ENCODE results near the gene LRRC15. TPM values are rescaled to one million over a fixed set of nuclear protein-coding genes. Genes with fewer than 3 reads are reported as not detected.

LRRC15 gene
- polyA plus RNA-seq, 4 donors, result 0.04 to 0.11 TPM; not detected in 2

DNA sequence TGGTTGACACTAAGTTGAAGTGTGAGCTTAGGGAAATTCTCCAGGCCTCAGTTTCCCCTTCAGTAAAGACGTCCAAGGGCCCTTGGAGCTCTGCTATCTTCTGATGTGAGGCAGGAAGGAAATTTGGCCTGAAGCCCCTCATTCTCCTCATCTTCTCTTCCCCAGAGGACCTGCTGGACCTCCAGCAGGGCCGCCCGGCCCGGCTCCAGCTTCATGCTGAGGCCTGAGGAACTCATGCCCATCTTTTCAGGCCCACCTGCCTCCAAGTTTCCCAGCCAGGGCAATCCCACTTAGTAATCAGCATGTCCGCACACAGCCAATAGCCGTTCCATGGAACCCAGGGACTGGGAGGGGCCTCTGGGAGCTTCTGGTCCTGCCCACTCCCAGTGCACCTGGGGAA is 4.0 kb downstream of the LRRC15 start:
- no peak for DNase-seq (ENCODE audit: low read depth in 4 of 4, low spot score in 2 of 4)

DNA sequence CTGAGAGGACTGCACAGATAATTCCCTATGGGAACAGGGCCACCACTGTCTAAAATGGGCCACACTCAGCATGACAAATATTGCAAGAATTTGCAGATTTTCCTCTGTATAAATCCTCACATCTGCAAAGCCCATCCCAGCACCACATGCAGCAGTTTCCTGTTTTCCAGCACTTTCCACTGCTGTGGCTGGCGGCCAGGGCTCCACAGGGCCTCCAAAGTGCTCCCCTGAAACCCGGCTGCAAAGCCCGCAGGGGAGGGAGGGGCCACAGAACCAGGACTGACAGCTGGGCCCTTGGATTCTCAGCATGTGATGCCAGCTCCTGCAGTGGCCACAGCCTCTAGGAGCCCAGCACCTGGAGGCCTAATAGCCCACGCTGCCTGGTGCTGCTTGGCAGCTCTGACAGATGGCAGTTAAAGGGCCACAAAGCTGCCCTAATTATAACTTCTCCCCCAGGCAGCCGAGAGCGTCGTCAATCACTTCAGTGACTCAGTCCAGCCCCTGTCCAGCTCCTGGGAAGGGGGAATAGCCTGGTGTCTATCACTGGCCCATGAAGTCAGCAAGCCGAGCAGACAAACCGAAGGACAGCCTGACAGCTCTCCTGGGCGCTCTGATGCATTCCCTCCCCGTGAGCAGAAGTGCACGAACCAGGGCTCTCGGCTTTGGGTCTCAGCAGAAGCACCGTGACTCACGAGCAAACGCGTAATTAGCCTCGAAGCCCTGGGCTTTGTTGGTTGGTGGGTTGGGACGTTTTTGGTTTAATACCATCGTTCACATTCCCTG is 4.7 kb downstream of the LRRC15 start:
- peak in 1 of 4 donors; percentile 15 for DNase-seq (ENCODE audit: low read depth in 4 of 4, low spot score in 2 of 4)

DNA sequence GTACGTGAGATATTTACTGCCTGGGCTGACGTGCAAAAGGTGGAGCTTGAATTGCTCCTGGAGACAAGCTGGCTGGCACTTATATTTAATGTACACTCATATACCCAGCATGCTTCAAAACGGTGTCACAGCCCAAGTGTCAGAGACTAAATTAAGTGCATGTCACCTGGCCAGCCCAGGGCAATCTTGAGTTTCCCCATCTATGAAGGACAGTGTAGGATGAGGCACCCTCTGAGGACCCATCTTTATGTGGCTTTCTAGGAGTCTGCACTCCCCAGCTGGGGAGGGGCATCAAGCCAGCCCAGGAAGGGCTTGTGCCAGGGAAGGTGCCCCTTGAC is 5.3 kb downstream of the LRRC15 start:
- no peak for DNase-seq (ENCODE audit: low read depth in 4 of 4, low spot score in 2 of 4)

DNA sequence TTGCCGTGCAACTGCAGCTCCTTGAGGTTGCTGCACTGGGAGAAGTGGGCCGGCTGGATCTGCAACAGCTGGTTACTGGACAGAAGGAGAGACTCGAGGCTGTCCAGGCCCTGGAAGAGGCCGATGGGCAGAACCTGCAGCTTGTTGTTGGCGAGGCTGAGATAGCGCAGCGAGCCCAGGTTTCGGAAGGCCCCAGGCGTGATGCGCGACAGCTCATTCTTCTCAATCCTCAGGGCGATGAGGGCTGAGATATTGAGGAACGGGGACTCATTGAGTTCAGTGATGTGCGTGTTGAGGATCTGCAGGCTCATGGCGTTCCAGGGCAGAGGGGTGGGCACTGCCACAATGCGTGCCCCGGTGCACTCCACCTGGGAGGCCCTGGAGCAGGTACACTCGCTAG is 9.0 kb downstream of the LRRC15 start:
- DNase-seq (ENCODE audit: low read depth in 4 of 4, low spot score in 2 of 4), result no peak

DNA sequence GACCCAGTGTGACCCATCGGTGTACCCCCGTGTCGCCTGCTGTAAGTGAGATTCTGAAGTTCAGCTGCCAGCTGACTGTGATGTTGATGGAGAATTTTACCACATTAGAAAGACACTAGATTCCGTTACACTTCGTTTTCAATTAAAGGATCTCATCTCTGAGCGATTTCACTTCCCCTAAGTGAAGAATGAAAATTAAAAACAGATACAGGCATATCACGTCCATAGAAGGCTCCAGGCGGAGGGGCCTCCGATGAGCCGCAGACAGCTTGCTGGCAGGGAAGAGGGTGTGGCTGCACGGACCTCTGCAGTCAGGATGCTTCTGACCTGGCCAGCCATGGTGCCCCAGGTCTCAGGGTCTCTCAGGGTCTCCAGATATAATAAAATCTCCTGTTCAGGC is 11.9 kb downstream of the LRRC15 start:
- DNase-seq (ENCODE audit: low read depth in 4 of 4, low spot score in 2 of 4), result no peak

DNA sequence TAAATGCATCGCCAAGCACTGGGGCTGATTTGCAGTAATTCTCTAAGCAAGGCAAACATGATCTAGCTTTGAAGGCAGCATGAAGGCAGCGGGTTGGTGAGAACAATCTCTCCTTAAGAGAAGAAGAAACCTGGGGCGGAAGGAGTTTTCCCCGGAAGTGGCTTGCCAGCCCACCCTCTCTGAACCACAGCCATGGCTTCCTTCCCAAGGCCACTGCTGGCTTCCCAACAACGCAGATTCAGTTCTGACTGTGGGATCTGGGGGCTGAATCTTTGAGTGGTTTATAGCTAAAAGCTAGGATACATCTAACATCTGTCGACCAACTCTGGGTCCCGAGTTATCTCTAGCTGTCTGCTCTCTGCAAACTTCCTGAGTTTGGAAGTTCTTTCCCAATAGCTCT is 14.2 kb downstream of the LRRC15 start:
- DNase-seq (ENCODE audit: low read depth in 4 of 4, low spot score in 2 of 4), result no peak

DNA sequence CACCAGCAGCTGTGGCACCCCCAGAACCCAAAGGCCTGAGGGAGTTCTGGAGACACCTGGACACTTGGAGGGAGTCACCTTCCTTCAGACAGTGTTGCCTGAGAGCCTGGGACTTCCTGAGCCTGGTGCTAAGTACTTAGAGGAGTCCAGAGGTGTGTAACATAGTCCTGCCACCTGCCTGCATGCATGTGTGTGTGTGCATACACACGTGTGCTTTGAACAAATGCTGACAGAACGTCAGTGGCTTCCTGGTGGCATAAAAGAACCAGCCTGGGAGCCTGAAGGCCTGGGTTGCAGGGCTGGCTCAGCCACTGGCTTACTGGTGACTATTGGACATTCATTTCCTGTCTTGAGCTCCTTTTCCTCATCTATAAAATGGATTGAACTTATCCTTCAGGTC is 15.2 kb downstream of the LRRC15 start:
- no peak for DNase-seq (ENCODE audit: low read depth in 4 of 4, low spot score in 2 of 4)

DNA sequence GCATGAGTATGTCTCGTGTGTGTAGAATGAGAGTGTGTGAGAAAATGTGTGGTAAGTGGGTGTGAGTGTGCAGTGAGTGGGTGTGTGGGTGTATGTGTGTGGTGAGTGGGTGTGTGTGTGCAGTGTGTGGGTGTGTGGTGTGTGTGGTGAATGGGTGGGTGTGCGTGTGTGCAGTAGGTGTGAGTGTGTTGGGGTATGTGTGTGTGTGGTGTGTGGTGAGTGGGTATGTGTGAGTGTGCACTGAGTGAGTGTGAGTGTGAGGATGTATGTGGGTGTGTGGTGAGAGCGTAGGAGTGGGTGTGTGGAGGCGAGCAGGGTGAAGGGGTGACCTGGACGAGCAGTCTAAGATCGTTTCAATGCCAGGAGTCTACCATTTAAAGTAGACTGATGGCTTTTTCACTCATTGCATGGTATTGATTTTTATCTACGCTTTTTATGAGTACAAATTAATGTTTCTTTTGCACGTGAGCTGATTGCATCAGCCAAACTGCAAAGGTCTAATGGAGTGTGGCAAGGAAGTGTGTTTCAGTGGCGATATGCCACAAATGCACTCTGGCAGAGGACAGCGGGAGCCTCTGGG is 16.8 kb downstream of the LRRC15 start:
- DNase-seq (ENCODE audit: low read depth in 4 of 4, low spot score in 2 of 4), result no peak

DNA sequence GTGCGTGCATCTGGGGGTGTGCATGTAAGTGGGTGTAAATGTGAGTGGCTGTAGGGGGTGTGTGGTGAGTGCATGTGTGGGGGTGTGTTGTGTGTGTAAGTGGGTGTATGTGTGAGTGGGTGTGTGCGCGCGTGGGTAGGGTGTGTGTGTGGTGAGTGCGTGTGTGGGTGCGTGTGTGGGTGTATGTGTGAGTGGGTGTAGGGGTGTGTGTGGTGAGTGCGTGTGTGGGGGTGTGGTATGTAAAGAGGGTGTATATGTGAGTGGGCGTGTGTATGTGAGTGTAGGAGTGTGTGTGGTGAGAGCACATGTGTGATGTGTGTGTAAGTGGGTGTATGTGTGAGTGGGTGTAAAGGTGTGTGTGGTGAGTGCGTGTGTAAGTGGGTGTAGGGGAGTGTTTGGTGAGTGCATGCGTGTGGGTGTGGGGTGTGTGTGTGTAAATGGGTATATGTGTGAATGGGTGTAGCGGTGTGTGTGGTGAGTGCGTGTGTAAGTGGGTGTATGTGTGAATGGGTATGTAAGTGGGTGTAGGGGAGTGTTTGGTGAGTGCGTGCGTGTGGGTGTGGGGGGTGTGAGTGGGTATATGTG is 17.5 kb downstream of the LRRC15 start:
- no peak for DNase-seq (ENCODE audit: low read depth in 4 of 4, low spot score in 2 of 4)

DNA sequence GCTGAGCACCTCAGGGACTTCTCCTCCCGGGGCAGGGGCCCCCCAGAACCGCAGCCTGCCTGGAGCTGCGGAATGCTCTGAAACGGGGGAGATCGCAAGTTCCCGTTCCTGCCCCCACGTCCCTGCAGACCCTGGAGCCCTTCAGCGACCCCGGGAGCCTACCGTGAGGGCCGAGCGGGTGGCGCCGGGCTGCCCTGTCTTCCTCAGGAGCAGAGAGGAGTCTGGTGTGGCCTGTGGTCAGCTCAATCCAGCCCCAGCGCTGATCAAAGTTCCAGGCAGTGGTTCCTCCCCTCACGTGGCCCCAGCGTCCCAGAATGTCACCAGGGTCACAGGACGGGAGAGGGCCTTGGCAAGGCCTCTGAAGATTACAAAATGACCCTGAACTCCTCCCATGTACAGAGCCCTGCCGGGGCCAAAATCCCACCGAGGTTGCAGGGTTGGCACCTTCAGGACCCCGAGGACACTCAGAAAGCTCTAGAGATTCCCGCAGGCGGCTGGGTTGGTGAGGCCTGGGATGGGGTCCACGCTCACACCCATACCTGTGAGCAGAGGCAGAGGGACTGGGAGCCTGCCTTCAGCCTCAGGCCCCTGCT is 18.4 kb downstream of the LRRC15 start, which contains the start of gene CPN2:
TSS of gene CPN2 (minus strand) at position 249 of the 593 bp plus-strand sequence. CDS start 8,626 bp downstream, outside the sequence.
- no peak for DNase-seq (ENCODE audit: low read depth in 4 of 4, low spot score in 2 of 4)

DNA sequence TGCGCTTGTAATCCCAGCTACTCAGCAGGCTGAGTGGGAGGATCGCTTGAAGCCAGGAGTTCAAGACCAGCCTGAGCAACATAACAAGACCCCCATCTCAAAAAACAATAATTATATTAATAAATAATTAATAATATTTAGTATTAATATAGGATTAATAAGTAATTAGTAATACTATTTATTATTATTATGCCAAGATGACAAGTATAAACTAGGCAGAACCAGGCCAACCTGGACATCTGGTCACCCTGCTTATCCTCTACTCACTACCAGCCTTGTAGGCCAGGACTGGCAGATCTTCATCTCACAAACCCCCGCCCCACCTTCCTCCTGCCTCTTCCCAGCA is 18.8 kb downstream of the LRRC15 start:
- DNase-seq (ENCODE audit: low read depth in 4 of 4, low spot score in 2 of 4), result no peak

DNA sequence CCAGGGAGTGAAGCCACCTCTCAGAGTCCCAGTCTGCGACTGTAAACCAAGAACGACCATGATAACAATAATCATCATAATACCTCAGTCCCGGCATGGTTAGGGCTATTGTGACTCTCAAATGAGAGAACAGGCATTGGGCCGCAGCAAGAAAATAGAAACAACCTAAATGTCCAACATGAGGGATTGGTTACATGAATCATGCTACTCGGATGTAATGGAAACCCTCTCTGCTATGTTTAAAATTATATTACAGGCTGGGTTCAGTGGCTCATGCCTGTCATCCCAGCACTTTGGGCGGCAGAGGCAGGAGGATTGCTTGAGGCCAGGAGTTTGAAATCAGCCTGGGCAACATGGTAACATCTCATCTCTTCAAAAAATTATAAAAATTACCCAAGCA is 21.2 kb downstream of the LRRC15 start:
- DNase-seq (ENCODE audit: low read depth in 4 of 4, low spot score in 2 of 4), result no peak

DNA sequence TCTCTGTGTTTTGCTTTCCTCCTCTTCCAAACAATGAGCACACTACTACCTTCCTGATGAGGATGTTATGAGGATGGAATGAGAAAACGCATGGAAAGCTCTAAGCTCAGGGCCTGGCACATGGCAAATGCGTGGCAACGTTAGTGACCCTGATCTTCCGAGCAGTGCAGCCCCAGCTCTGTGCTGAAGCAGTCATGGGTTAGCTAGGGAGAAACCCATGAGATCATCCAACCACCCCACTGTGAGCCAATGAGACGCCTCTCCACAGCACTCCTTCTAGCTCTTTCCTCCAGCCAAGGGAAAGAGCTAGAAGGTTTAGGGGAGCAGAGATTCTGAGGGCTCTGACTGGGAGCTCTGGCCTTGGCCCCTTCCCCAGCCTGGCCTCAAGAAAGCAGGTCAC is 22.9 kb downstream of the LRRC15 start:
- no peak for DNase-seq (ENCODE audit: low read depth in 4 of 4, low spot score in 2 of 4)

DNA sequence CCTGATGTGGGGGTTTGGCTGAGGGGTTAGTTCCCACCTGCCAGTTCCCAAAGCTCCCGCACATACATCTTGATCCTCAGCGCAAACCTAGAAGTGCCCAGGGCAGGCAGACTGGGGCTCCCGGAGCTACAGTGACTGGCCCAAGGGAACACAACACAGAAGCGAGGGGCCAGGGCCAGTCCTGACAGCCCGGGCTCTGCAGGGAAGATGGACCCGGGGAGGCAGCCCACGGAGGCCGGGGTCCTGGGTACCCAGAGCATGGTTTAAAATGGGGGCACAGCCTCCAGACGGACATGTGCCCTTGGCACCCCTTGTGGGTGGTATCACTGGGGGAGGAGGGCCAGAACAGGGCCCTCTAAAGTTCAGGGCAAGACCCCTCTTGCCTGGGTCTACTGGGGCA is 23.5 kb downstream of the LRRC15 start:
- DNase-seq (ENCODE audit: low read depth in 4 of 4, low spot score in 2 of 4), result no peak

DNA sequence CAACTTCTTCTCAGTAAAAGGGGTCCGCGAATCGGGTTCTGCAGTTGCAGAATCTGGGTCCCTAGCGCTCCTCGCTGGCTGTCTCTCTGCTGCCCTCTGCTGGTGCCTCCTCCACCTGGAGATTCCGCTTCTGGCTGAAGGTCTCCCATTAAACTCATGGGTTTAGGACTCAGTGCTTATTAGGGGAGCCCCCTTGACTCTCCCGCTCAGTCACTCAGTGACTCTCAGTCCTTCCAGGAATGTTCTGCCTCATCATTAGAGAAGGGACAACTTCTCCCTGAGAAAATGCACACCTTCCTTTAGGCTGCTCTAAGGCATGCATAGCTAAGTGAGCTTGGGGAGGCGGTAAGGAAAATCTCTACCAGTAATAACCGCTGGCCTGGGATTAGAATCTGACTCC is 25.5 kb downstream of the LRRC15 start:
- DNase-seq (ENCODE audit: low read depth in 4 of 4, low spot score in 2 of 4), result no peak

DNA sequence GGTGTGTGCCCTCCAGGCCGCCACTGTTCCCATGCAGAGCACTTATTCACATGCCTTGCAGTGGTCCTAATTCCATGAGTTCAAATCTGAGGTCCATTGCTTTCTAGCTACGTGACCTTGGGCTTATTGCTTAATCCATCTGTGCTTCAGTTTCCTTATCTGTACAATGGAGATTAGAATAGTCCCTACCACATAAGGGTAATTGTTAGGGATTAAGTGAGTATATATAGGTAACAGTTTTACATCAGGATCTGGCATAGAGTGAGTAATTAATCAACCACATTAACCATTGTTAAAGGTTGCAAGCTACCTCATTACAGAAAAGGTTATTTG is 26.0 kb downstream of the LRRC15 start:
- DNase-seq (ENCODE audit: low read depth in 4 of 4, low spot score in 2 of 4), result no peak

DNA sequence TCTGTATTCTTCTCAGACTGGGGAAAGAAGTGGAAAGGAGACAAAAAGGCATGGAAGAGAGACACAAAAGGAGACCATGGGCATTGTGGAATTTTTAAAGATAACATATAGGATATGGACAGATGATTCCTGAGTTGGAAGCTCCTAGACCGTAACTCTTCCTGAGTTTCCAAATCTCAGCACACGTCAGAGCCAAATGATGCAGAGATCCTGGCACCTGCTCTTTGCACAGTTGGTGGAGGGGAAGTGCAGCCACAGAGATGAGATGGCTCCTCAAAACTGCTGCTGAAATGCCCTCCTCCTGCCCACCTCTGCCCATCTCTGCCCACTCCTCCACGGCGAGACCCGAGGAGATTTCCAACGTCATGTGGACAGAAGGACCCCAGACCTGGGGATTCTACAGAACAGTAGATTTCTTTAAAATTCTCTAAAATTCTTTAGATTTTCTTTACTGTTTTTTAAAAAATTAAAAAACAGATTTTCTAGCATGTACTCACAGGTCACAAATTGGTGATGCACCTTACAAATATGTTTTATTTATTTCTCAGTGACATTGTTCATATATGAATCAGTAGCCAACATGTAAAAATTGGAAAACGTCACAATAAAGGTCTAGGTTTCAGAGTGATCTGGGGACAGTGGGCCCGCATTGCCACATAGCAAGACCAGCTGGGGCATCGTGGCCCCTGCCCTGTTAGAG is 26.5 kb downstream of the LRRC15 start:
- DNase-seq (ENCODE audit: low read depth in 4 of 4, low spot score in 2 of 4), result no peak

DNA sequence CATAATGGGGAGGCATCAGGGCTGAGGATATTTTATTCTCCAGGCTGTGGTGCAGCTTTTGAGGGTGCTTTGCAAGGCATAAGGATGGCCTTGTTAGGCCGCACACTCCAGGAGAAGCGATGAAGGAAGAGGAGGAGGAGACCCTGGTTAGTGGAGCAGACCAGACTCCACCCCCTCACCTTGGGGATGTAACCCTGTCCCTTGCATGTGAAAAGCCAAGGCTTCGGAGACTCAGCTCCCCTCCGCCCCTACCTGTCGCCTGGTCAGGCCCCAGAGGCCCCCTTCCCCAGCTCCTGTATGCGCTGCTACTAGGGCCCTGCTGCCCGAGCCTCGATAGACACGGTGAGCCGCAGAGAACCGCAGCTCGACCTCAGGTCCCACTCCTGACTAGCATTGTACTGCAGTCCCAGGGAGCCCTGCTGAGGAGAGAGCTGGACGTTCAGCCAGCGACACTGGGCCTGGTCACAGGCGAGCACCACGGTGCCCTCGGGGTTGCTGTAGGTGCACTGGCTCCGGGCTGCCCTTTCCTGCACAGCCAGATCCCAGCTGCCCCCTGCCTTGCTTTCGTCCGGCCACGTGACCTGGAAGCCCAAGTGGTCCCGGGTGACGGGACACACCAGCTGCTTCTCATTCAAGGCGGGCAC is 28.7 kb downstream of the LRRC15 start:
- DNase-seq (ENCODE audit: low read depth in 4 of 4, low spot score in 2 of 4), result no peak

DNA sequence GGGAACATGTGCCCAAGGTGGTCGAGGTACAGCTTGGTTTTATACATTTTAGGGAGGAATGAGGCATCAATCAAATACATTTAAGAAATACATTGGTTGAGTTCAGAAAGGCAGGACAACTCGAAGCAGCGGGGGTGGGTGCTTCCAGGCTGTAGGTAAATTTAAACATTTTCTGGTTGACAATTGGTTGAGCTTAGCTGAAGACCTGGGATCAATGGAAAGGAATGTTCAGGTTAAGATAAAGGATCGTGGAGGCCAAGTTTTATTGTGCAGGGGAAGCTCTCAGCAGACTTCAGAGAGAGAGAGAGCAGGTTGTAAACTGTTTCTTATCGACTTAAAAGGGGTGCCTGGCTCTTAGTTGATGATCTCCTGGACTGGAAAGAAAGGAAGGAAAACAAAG is 29.7 kb downstream of the LRRC15 start:
- DNase-seq (ENCODE audit: low read depth in 4 of 4, low spot score in 2 of 4), result no peak

DNA sequence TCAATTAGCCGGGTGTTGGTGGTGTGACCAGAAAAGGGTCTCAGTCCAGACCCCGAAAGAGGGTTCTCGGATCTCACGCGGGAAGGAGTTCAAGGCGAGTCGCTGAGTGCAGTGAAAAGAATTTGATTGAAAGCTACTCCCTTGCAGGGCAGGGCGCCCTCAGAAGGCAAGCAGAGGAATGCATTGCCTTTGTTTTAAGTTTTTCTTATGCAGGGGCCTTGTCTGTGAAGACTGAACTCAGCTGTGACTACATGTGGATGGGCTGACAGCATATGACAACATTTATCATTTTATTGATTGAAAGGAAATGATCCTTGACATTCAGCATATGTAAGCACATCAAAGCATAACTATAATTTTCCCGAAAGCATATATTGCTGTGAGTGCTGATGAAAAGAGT is 30.2 kb downstream of the LRRC15 start:
- no peak for DNase-seq (ENCODE audit: low read depth in 4 of 4, low spot score in 2 of 4)

All from left renal cortex interstitium (tissue), 4 donors.